IMR-90 (cell line): ENCODE measurements around the gene RYR2. TPM values are rescaled to one million over a fixed set of nuclear protein-coding genes. Genes with fewer than 3 reads are reported as not detected.

Experiments used
- ATAC-seq: fragments of 200-7000 bp; cut with Tn5 transposase; 2 replicates; pipeline ENCODE4 v1.9.1; 2020; ENCODE audit warnings: low read depth, mild to moderate bottlenecking, moderate library complexity
- BruUV-seq: library from RNA; stranded (reverse); fragments of 400-500 nt; replicated peaks from 2 replicates; lab custom pipeline; 2021; lab: Mats Ljungman, UMichigan
- CTCF ChIA-PET: fragments of 300-600 bp; formaldehyde crosslinking; extraction: SDS; loops from one replicate; lab custom pipeline; 2021; ENCODE audit warnings: antibody characterized with exemption; lab: Yijun Ruan, JAX
- POLR2A ChIA-PET: fragments of 300-600 bp; sonication (Branson Sonifier 250); formaldehyde crosslinking; loops from one replicate; lab custom pipeline; 2022; ENCODE audit warnings: antibody characterized with exemption; ENCODE audit not compliant: unreplicated experiment; lab: Charles Lee
- DNase-seq: peaks from one replicate; pipeline ENCODE4 v3.0.0; 2013
- H2AFZ ChIP-seq: replicated peaks from 2 replicates; pipeline ENCODE3; 2013; ENCODE audit warnings: low read length, mild to moderate bottlenecking; ENCODE audit not compliant: poor library complexity
- H2AK5ac ChIP-seq: 2 replicates; pipeline ENCODE4 v1.6.1; 2013; ENCODE audit warnings: low read depth, low read length, inconsistent platforms
- H2AK9ac ChIP-seq: replicated peaks from 2 replicates; pipeline ENCODE3; 2013; ENCODE audit warnings: mild to moderate bottlenecking, low read depth, low read length, moderate library complexity; ENCODE audit not compliant: poor library complexity
- H2BK120ac ChIP-seq: 2 replicates; pipeline ENCODE4 v1.6.1; 2013; ENCODE audit warnings: low read depth, low read length, inconsistent platforms
- H2BK15ac ChIP-seq: 3 replicates; pipeline ENCODE4 v1.6.1; 2013; ENCODE audit warnings: low read depth, low read length, inconsistent platforms
- H2BK20ac ChIP-seq: 2 replicates; pipeline ENCODE4 v1.6.1; 2013; ENCODE audit warnings: low read depth, mild to moderate bottlenecking, inconsistent platforms, low read length, moderate library complexity
- H2BK5ac ChIP-seq: 2 replicates; pipeline ENCODE4 v1.6.1; 2013; ENCODE audit warnings: mild to moderate bottlenecking, low read depth, low read length, inconsistent platforms; ENCODE audit not compliant: poor library complexity, severe bottlenecking
- H3K14ac ChIP-seq: replicated peaks from 2 replicates; pipeline ENCODE4 v1.6.1; 2013; ENCODE audit warnings: low read depth, low read length, inconsistent platforms
- H3K18ac ChIP-seq: 2 replicates; pipeline ENCODE4 v1.6.1; 2013; ENCODE audit warnings: low read depth, low read length, control low read depth
- H3K23ac ChIP-seq: 2 replicates; pipeline ENCODE4 v1.6.1; 2013; ENCODE audit warnings: low read depth, low read length, inconsistent platforms
- H3K27ac ChIP-seq: 2 replicates; pipeline ENCODE4 v1.5.1; 2013; ENCODE audit warnings: mild to moderate bottlenecking, control low read depth, low read length; ENCODE audit not compliant: insufficient read depth
- H3K27me3 ChIP-seq: 2 replicates; pipeline ENCODE4 v1.6.1; 2013; ENCODE audit warnings: low read length; ENCODE audit not compliant: control insufficient read depth, insufficient read depth
- H3K36me3 ChIP-seq: 2 replicates; pipeline ENCODE4 v1.6.1; 2013; ENCODE audit warnings: low read length, mixed read lengths; ENCODE audit not compliant: control insufficient read depth, insufficient read depth
- H3K4ac ChIP-seq: 2 replicates; pipeline ENCODE4 v1.6.1; 2013; ENCODE audit warnings: low read depth, low read length, inconsistent platforms
- H3K4me1 ChIP-seq: 2 replicates; pipeline ENCODE4 v1.6.1; 2013; ENCODE audit warnings: low read length, mixed read lengths; ENCODE audit not compliant: control insufficient read depth, insufficient read depth
- H3K4me2 ChIP-seq: 2 replicates; pipeline ENCODE4 v1.6.1; 2013; ENCODE audit warnings: low read depth, mild to moderate bottlenecking, control low read depth, low read length, moderate library complexity
- H3K4me3 ChIP-seq: 2 replicates; pipeline ENCODE4 v1.5.1; 2013; ENCODE audit warnings: low read depth, mild to moderate bottlenecking, control low read depth, low read length, moderate library complexity; ENCODE audit not compliant: insufficient read depth
- H3K56ac ChIP-seq: 2 replicates; pipeline ENCODE4 v1.6.1; 2013; ENCODE audit warnings: low read length, inconsistent platforms; ENCODE audit not compliant: insufficient read depth; ENCODE audit errors: extremely low read depth
- H3K79me1 ChIP-seq, 2 experiments: 2 replicates each; pipeline ENCODE4 v1.6.1; 2013; ENCODE audit warnings: low read length in 2 of 2, inconsistent platforms in 1 of 2, low read depth in 1 of 2
- H3K9ac ChIP-seq: 2 replicates; pipeline ENCODE4 v1.6.1; 2013; ENCODE audit warnings: low read depth, low read length, control low read depth
- H3K9me1 ChIP-seq: 2 replicates; pipeline ENCODE4 v1.6.1; 2013; ENCODE audit warnings: low read length, inconsistent platforms; ENCODE audit not compliant: insufficient read depth
- H3K9me3 ChIP-seq: 2 replicates; pipeline ENCODE4 v1.6.1; 2013; ENCODE audit warnings: low read length; ENCODE audit not compliant: control insufficient read depth, insufficient read depth
- H4K20me1 ChIP-seq: 2 replicates; pipeline ENCODE4 v1.6.1; 2013; ENCODE audit warnings: low read length, inconsistent platforms; ENCODE audit not compliant: insufficient read depth
- H4K5ac ChIP-seq: 2 replicates; pipeline ENCODE4 v1.6.1; 2013; ENCODE audit warnings: mild to moderate bottlenecking, low read depth, low read length, control low read depth
- H4K8ac ChIP-seq, 2 experiments: 2 replicates each; pipeline ENCODE4 v1.6.1; 2013; ENCODE audit warnings: low read depth in 2 of 2, low read length in 2 of 2, control low read depth in 1 of 2, inconsistent platforms in 1 of 2
- H4K91ac ChIP-seq: 2 replicates; pipeline ENCODE4 v1.6.1; 2013; ENCODE audit warnings: low read depth, low read length, inconsistent platforms; ENCODE audit not compliant: insufficient read depth
- BHLHE40 ChIP-seq: fragments of 150-350 bp; IDR thresholded peaks from 2 replicates; pipeline ENCODE4 v1.6.1; 2016; ENCODE audit warnings: mild to moderate bottlenecking, low read depth, low read length
- CEBPB ChIP-seq: IDR thresholded peaks from 2 replicates; pipeline ENCODE4 v1.6.1; 2012; ENCODE audit warnings: low read depth, low read length, improper control_type of control experiment
- CHD1 ChIP-seq: IDR thresholded peaks from 2 replicates; pipeline ENCODE4 v1.6.1; 2012; ENCODE audit warnings: low read depth, low read length, improper control_type of control experiment
- FOS ChIP-seq: fragments of 150-350 bp; IDR thresholded peaks from 2 replicates; pipeline ENCODE4 v1.6.1; 2016; ENCODE audit warnings: low read depth, low read length
- MAFK ChIP-seq: IDR thresholded peaks from 2 replicates; pipeline ENCODE4 v1.6.1; 2012; ENCODE audit warnings: low read depth, low read length, improper control_type of control experiment
- MAZ ChIP-seq: IDR thresholded peaks from 2 replicates; pipeline ENCODE4 v1.6.1; 2012; ENCODE audit warnings: low read depth, mild to moderate bottlenecking, low read length, improper control_type of control experiment, moderate library complexity, borderline replicate concordance
- MXI1 ChIP-seq: IDR thresholded peaks from 2 replicates; pipeline ENCODE4 v1.6.1; 2012; ENCODE audit warnings: low read depth, mild to moderate bottlenecking, low read length, moderate library complexity, borderline replicate concordance
- NFE2L2 ChIP-seq: fragments of 150-350 bp; IDR thresholded peaks from 2 replicates; pipeline ENCODE4 v1.6.1; 2016; ENCODE audit warnings: low read depth, mild to moderate bottlenecking, low read length
- POLR2A ChIP-seq: IDR thresholded peaks from 2 replicates; pipeline ENCODE4 v1.6.1; 2012; ENCODE audit warnings: mild to moderate bottlenecking, low read depth, low read length
- RAD21 ChIP-seq: IDR thresholded peaks from 2 replicates; pipeline ENCODE4 v1.6.1; 2012; ENCODE audit warnings: low read length, improper control_type of control experiment
- SMC3 ChIP-seq: fragments of 150-350 bp; IDR thresholded peaks from 2 replicates; pipeline ENCODE4 v1.6.1; 2016; ENCODE audit warnings: low read depth, mild to moderate bottlenecking, antibody characterized with exemption, low read length, moderate library complexity
- USF2 ChIP-seq: fragments of 150-350 bp; IDR thresholded peaks from 2 replicates; pipeline ENCODE4 v1.6.1; 2017; ENCODE audit warnings: mild to moderate bottlenecking, antibody characterized with exemption, low read length, low read depth
- WGBS, 2 experiments: methylation state at CpG; one replicate each; pipeline versions ENCODE4 v1.1.5 to v1.1.7; 2013; ENCODE audit warnings: missing lambda C conversion rate in 2 of 2; ENCODE audit not compliant: insufficient read length in 1 of 2; ENCODE audit errors: extremely low coverage in 2 of 2; 5-methylcytosine and 5-hydroxymethylcytosine counted together
- dilution Hi-C: fragments of 300-500 bp; cut with HindIII; formaldehyde crosslinking; loops from one replicate; pipeline ENCODE4 v1.14.3; 2018; ENCODE audit warnings: low sequenced_read_pairs; ENCODE audit not compliant: unreplicated experiment
- in situ Hi-C: fragments of 300-500 bp; cut with MboI; formaldehyde crosslinking; loops from 3 replicates; pipeline ENCODE4 v1.14.3; 2019; ENCODE audit warnings: low sequenced_read_pairs, inconsistent platforms, mixed read lengths
- intact Hi-C: fragments of 100-400 bp; cut with micrococcal nuclease; formaldehyde crosslinking; loops from 2 replicates; pipeline ENCODE4 v1.10.0; 2022
- polyA plus RNA-seq, 3 experiments: library from polyadenylated mRNA; depleted of rRNA; stranded (reverse); fragments of >200 nt; gene quantifications; 2 replicates each; pipeline ENCODE4 v1.2.3, GENCODE V29; 2012; ENCODE audit warnings: low replicate concordance in 1 of 3
- total RNA-seq: library from RNA; depleted of rRNA; stranded (reverse); fragments of >200 nt; gene quantifications from 2 replicates; pipeline ENCODE4 v1.2.3, GENCODE V29; 2012
- TF ChIP-seq, protein P1 (sequence below): fragments of 150-350 bp; IDR thresholded peaks from 2 replicates; pipeline ENCODE4 v1.6.1; 2016; ENCODE audit warnings: low read depth, mild to moderate bottlenecking, low read length, moderate library complexity, borderline replicate concordance
- TF ChIP-seq, protein P2 (sequence below): conservative IDR thresholded peaks from 2 replicates; pipeline ENCODE4 v1.5.1; 2012; ENCODE audit warnings: mild to moderate bottlenecking, low read depth, low read length, improper control_type of control experiment

RYR2 gene
- total and polyA plus RNA-seq, 2 of the 4 experiments (the other 2 are of a cell fraction), result not detected

GRCh38 chr1:237281481-237281880, 239.5 kb downstream of the RYR2 start:
- POLR2A ChIA-PET, result no interaction called here
- H2BK120ac ChIP-seq, result no peak overlapping the region
- in situ Hi-C loops, result no loop called here
- H3K14ac ChIP-seq, result no peak overlapping the region
- no peak overlapping the region for H3K4me2 ChIP-seq
- H2BK15ac ChIP-seq, result no peak overlapping the region
- BruUV-seq, result no TSS peak
- 0 out of 2 replicates have a peak, but pooled peaks cover 2% of the 10 kb centered on the region for H3K9me3 ChIP-seq
- H3K23ac ChIP-seq, result no peak overlapping the region
- H4K5ac ChIP-seq, result no peak overlapping the region
- no peak overlapping the region for H3K27ac ChIP-seq
- H2AK9ac ChIP-seq, result no peak overlapping the region
- dilution Hi-C loops, result no loop called here
- no peak overlapping the region for H4K91ac ChIP-seq
- H3K4ac ChIP-seq, result no peak overlapping the region
- H2AFZ ChIP-seq, result no peak overlapping the region
- no peaks in the 10 kb centered on the region for H4K20me1 ChIP-seq
- H3K9me1 ChIP-seq, result no peaks in the 10 kb centered on the region
- H3K9ac ChIP-seq, result no peak overlapping the region
- no peaks in the 10 kb centered on the region for H3K4me1 ChIP-seq
- no peak overlapping the region for H4K8ac ChIP-seq
- no peaks in the 10 kb centered on the region for H3K79me1 ChIP-seq
- DNase-seq (no peak), ATAC-seq (no peak)
- no peak overlapping the region for H3K4me3 ChIP-seq
- H3K27me3 ChIP-seq, result no peaks in the 10 kb centered on the region
- no peak overlapping the region for H3K18ac ChIP-seq
- TF ChIP-seq CHD1, result no peak
- TF ChIP-seq NFE2L2, result no peak
- TF ChIP-seq, protein P1, sequence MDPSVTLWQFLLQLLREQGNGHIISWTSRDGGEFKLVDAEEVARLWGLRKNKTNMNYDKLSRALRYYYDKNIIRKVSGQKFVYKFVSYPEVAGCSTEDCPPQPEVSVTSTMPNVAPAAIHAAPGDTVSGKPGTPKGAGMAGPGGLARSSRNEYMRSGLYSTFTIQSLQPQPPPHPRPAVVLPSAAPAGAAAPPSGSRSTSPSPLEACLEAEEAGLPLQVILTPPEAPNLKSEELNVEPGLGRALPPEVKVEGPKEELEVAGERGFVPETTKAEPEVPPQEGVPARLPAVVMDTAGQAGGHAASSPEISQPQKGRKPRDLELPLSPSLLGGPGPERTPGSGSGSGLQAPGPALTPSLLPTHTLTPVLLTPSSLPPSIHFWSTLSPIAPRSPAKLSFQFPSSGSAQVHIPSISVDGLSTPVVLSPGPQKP, result no peak
- TF ChIP-seq POLR2A, result no peak
- TF ChIP-seq MAZ, result no peak
- TF ChIP-seq MAFK, result no peak
- no peak for TF ChIP-seq FOS
- TF ChIP-seq, protein P2, sequence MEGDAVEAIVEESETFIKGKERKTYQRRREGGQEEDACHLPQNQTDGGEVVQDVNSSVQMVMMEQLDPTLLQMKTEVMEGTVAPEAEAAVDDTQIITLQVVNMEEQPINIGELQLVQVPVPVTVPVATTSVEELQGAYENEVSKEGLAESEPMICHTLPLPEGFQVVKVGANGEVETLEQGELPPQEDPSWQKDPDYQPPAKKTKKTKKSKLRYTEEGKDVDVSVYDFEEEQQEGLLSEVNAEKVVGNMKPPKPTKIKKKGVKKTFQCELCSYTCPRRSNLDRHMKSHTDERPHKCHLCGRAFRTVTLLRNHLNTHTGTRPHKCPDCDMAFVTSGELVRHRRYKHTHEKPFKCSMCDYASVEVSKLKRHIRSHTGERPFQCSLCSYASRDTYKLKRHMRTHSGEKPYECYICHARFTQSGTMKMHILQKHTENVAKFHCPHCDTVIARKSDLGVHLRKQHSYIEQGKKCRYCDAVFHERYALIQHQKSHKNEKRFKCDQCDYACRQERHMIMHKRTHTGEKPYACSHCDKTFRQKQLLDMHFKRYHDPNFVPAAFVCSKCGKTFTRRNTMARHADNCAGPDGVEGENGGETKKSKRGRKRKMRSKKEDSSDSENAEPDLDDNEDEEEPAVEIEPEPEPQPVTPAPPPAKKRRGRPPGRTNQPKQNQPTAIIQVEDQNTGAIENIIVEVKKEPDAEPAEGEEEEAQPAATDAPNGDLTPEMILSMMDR, result no peak
- no peak for TF ChIP-seq CEBPB
- no peak for TF ChIP-seq USF2
- TF ChIP-seq BHLHE40, result no peak
- TF ChIP-seq RAD21, result no peak
- TF ChIP-seq MXI1, result no peak
- TF ChIP-seq SMC3, result no peak
- CTCF ChIA-PET, result no interaction called here
- no peak overlapping the region for H2BK5ac ChIP-seq
- no peak overlapping the region for H2BK20ac ChIP-seq
- intact Hi-C loops, result no loop called here
- H2AK5ac ChIP-seq, result no peak overlapping the region
- no peaks in the 10 kb centered on the region for H3K36me3 ChIP-seq
- no peak overlapping the region for H3K56ac ChIP-seq
- WGBS, 2 experiments, result no CpG with 5 or more reads among the region's 2 CpGs
